Fibroblast of lung (primary cell): ENCODE measurements around the gene PCDH10.

ENCODE experiments used
- CTCF ChIP-seq, 2 donors: IDR thresholded peaks in 1 of 2; conservative IDR thresholded peaks in 1 of 2; 1 replicate in 1 of 2; 2 replicates in 1 of 2; pipeline ENCODE4 v1.5.1; 2011 to 2012; ENCODE audit warnings: low read length in 2 of 2, control low read depth in 1 of 2, inconsistent platforms in 1 of 2, low read depth in 1 of 2, mild to moderate bottlenecking in 1 of 2
- EZH2 ChIP-seq: IDR thresholded peaks from 2 replicates; pipeline ENCODE4 v1.5.1; 2012; ENCODE audit warnings: low read length, control low read depth, mild to moderate bottlenecking; ENCODE audit errors: missing control alignments

- TF ChIP-seq CTCF (conservative IDR thresholded peaks at IDR 0.05 in 1 of 2, IDR thresholded peaks at IDR 0.05 in 1 of 2; ENCODE audit: low read depth in 1 of 2, low read length in 2 of 2) (no peak), EZH2 (no peak)
These were observed 36.5 kb upstream of the PCDH10 start for GRCh38 chr4:133112641-133113040.
